OCI-LY1 (cell line): Measurements from ENCODE around the gene ASPG.

Source experiments
- H2AFZ ChIP-seq: fragments of 200-600 bp; sonication (generic), shearing (Covaris generic); 2 replicates; pipeline ENCODE4 v1.6.0; 2014; ENCODE audit warnings: antibody characterized with exemption, mild to moderate bottlenecking, low read length
- H3F3A ChIP-seq: fragments of 200-600 bp; sonication (generic), shearing (Covaris generic); 2 replicates; pipeline ENCODE4 v1.6.0; 2014; ENCODE audit warnings: mild to moderate bottlenecking, antibody characterized with exemption, low read length, moderate library complexity; ENCODE audit not compliant: insufficient read depth
- H3K27ac ChIP-seq: fragments of 200-600 bp; sonication (generic); 2 replicates; pipeline ENCODE4 v1.5.1; 2014; ENCODE audit warnings: low read length, mixed run types, mild to moderate bottlenecking, low read depth; ENCODE audit not compliant: poor library complexity, severe bottlenecking
- H3K27me3 ChIP-seq: fragments of 200-600 bp; sonication (generic); 2 replicates; pipeline ENCODE4 v1.6.0; 2014; ENCODE audit warnings: antibody characterized with exemption, mild to moderate bottlenecking, low read length, moderate library complexity; ENCODE audit not compliant: insufficient read depth
- H3K36me3 ChIP-seq: fragments of 200-600 bp; sonication (generic); 2 replicates; pipeline ENCODE4 v1.6.1; 2014; ENCODE audit warnings: mild to moderate bottlenecking, antibody characterized with exemption, low read length, moderate library complexity, mixed read lengths; ENCODE audit not compliant: insufficient read depth
- H3K4me1 ChIP-seq: fragments of 200-600 bp; sonication (generic); 2 replicates; pipeline ENCODE4 v1.5.1; 2014; ENCODE audit warnings: mild to moderate bottlenecking, low read length, moderate library complexity; ENCODE audit not compliant: insufficient read depth, severe bottlenecking
- H3K4me2 ChIP-seq: fragments of 200-600 bp; sonication (generic), shearing (Covaris generic); 2 replicates; pipeline ENCODE4 v1.6.1; 2014; ENCODE audit warnings: low read length
- H3K4me3 ChIP-seq: fragments of 200-600 bp; sonication (generic); 2 replicates; pipeline ENCODE4 v1.5.1; 2014; ENCODE audit warnings: low read length, low read depth, mild to moderate bottlenecking, mixed read lengths; ENCODE audit not compliant: poor library complexity, severe bottlenecking
- H3K79me2 ChIP-seq: fragments of 200-600 bp; shearing (Covaris generic); 2 replicates; pipeline ENCODE4 v1.6.1; 2016; ENCODE audit warnings: mixed run types, low read length, mixed read lengths; ENCODE audit not compliant: insufficient read depth
- H3K9ac ChIP-seq: fragments of 200-600 bp; sonication (generic), shearing (Covaris generic); 2 replicates; pipeline ENCODE4 v1.6.1; 2014; ENCODE audit warnings: mild to moderate bottlenecking, low read length, mixed read lengths
- H3K9me2 ChIP-seq: fragments of 200-600 bp; sonication (generic), shearing (Covaris generic); 2 replicates; pipeline ENCODE4 v1.6.1; 2014; ENCODE audit warnings: low read depth, mild to moderate bottlenecking, low read length, mixed read lengths
- H3K9me3 ChIP-seq: fragments of 200-600 bp; shearing (Covaris generic); 2 replicates; pipeline ENCODE4 v1.6.1; 2014; ENCODE audit warnings: low read length, mixed read lengths
- H4K20me1 ChIP-seq: fragments of 200-600 bp; sonication (generic), shearing (Covaris generic); 2 replicates; pipeline ENCODE4 v1.6.0; 2016; ENCODE audit warnings: mild to moderate bottlenecking, low read length; ENCODE audit not compliant: insufficient read depth
- EZH2 ChIP-seq: fragments of 200-600 bp; sonication (generic), shearing (Covaris generic); IDR thresholded peaks from 2 replicates; pipeline ENCODE4 v1.8.0; 2017; ENCODE audit warnings: borderline replicate concordance, mixed run types, mild to moderate bottlenecking, antibody characterized with exemption, low read length, moderate library complexity, mixed read lengths
- TF ChIP-seq, protein P1 (sequence below): fragments of 200-600 bp; sonication (generic), shearing (Covaris generic); IDR thresholded peaks from 2 replicates; pipeline ENCODE4 v1.5.1; 2017; ENCODE audit warnings: mild to moderate bottlenecking, antibody characterized with exemption, low read length, moderate library complexity, mixed read lengths

ASPG gene

DNA sequence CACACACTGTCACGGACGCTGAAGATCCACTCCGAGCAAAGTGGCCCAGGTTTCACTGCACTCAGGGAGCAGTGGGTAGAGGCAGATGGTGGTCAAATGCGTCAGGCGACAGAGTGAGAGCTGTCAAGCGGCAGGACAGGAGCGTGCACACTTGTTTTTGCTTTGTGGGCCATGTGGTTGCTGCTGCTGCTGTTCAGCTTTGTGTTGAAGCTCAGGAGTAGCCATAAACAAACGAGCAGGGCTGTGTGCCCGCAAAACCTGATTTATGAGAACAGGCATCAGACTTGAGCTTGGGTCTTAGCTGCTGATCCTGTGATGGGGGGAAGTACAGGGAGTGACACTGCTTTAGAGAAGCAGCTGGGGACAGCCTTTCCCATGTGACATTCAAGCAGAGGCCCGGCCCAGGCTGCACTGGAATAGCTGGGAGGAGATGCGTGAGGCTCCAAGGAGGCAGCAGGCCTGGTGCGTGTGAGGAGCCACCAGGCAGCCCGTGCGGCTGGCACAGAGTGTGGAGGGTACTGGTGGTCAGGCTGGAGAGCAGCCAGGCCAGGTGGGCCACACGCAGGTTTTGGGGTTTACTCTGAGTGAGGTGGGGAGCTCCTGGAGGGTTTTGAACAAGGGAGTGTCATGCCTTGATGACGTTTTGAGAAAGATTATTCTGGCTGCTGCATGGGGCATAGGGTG, 31.1 kb upstream of the ASPG start:
- Histone ChIP-seq H3K4me1 (no peaks in the 10 kb centered on the region), H2AFZ (no peak overlapping the region), H3K9ac (no peak overlapping the region), H3K4me3 (no peak overlapping the region), H3K79me2 (no peaks in the 10 kb centered on the region), H3K4me2 (no peak overlapping the region), H3F3A (no peaks in the 10 kb centered on the region), H3K9me2 (no peaks in the 10 kb centered on the region), H4K20me1 (no peaks in the 10 kb centered on the region), H3K27ac (no peak overlapping the region), H3K27me3 (peaks cover 4% of the 10 kb centered on the region; the same call in 1 of the 2 replicates), H3K9me3 (no peaks in the 10 kb centered on the region), H3K36me3 (no peaks in the 10 kb centered on the region)
- TF ChIP-seq EZH2, result no peak
- TF ChIP-seq, protein P1, sequence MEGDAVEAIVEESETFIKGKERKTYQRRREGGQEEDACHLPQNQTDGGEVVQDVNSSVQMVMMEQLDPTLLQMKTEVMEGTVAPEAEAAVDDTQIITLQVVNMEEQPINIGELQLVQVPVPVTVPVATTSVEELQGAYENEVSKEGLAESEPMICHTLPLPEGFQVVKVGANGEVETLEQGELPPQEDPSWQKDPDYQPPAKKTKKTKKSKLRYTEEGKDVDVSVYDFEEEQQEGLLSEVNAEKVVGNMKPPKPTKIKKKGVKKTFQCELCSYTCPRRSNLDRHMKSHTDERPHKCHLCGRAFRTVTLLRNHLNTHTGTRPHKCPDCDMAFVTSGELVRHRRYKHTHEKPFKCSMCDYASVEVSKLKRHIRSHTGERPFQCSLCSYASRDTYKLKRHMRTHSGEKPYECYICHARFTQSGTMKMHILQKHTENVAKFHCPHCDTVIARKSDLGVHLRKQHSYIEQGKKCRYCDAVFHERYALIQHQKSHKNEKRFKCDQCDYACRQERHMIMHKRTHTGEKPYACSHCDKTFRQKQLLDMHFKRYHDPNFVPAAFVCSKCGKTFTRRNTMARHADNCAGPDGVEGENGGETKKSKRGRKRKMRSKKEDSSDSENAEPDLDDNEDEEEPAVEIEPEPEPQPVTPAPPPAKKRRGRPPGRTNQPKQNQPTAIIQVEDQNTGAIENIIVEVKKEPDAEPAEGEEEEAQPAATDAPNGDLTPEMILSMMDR, result no peak

DNA sequence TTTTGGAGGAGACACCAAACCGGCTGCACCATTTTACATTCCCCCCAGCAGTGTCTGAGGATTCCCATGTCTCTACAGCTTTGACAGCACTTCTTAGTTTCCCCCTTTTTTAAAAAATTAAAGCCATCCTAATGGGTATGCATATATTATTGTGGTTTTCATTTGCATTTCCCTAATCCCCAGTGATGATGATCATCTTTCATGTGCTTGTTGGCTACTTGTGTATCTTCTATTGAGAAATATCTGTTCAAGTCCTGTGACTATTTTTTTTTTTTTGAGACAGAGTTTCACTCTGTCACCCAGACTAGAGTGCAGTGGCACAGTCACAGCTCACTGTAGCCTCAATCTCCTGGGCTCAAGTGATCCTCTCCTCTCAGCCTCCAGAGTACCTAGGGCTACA, 23.2 kb upstream of the ASPG start:
- H3K9me2 ChIP-seq, result no peaks in the 10 kb centered on the region
- no peak for TF ChIP-seq EZH2
- TF ChIP-seq, protein P1, result no peak
- H3K4me1 ChIP-seq, result no peaks in the 10 kb centered on the region
- no peak overlapping the region for H3K9ac ChIP-seq
- H3F3A ChIP-seq, result no peaks in the 10 kb centered on the region
- H3K9me3 ChIP-seq, result no peaks in the 10 kb centered on the region
- H4K20me1 ChIP-seq, result no peaks in the 10 kb centered on the region
- no peaks in the 10 kb centered on the region for H3K36me3 ChIP-seq
- peaks cover 6% of the 10 kb centered on the region; the same call in 1 of the 2 replicates for H3K27me3 ChIP-seq
- no peak overlapping the region for H3K27ac ChIP-seq
- no peak overlapping the region for H2AFZ ChIP-seq
- H3K79me2 ChIP-seq, result no peaks in the 10 kb centered on the region
- H3K4me2 ChIP-seq, result no peak overlapping the region
- no peak overlapping the region for H3K4me3 ChIP-seq

DNA sequence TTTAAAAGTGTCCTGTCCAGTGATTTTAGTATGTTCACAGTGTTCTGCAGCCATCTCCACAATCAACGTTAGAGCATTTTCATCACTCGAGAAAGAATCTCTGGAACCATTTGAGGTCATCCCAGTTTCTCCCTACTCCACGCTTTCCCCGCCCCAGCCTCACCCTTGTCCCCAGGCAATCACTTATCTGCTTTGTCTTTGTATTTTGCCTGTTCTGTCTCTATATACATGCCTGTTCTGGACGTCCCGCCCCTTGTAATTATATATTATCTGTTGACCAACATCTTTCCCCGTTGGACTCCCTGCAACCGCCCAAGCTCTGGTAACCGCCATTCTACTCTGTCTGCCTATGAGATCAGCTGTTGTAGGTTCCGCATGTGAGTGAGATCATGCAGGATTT, 21.5 kb upstream of the ASPG start:
- H3K79me2 ChIP-seq, result no peaks in the 10 kb centered on the region
- H2AFZ ChIP-seq, result no peak overlapping the region
- H3K27me3 ChIP-seq, result peaks cover 11% of the 10 kb centered on the region; the same call in 1 of the 2 replicates
- no peak overlapping the region for H3K4me3 ChIP-seq
- TF ChIP-seq, protein P1, result no peak
- TF ChIP-seq EZH2, result no peak
- H3K36me3 ChIP-seq, result no peaks in the 10 kb centered on the region
- H3F3A ChIP-seq, result no peaks in the 10 kb centered on the region
- H3K9me3 ChIP-seq, result no peaks in the 10 kb centered on the region
- H3K27ac ChIP-seq, result no peak overlapping the region
- H4K20me1 ChIP-seq, result no peaks in the 10 kb centered on the region
- H3K4me1 ChIP-seq, result no peaks in the 10 kb centered on the region
- H3K4me2 ChIP-seq, result no peak overlapping the region
- H3K9me2 ChIP-seq, result no peaks in the 10 kb centered on the region
- no peak overlapping the region for H3K9ac ChIP-seq
